Endodermal cell (in vitro differentiated cells): ENCODE results near the gene ABI3BP. TPM values are rescaled to one million over a fixed set of nuclear protein-coding genes. Genes with fewer than 3 reads are reported as not detected.

Experiments used
- DNase-seq: peaks from one replicate; pipeline ENCODE4 v3.0.0-alpha.2; 2017
- H3K27ac ChIP-seq: 2 replicates; pipeline ENCODE4 v1.5.1; 2013; ENCODE audit warnings: mild to moderate bottlenecking, low read depth, low read length, moderate library complexity
- H3K27me3 ChIP-seq: 2 replicates; pipeline ENCODE4 v1.6.1; 2013; ENCODE audit warnings: mild to moderate bottlenecking, low read length, moderate library complexity; ENCODE audit not compliant: insufficient read depth, control insufficient read depth, poor library complexity, severe bottlenecking
- H3K36me3 ChIP-seq: 2 replicates; pipeline ENCODE4 v1.7.0; 2013; ENCODE audit warnings: mild to moderate bottlenecking, low read length, moderate library complexity; ENCODE audit not compliant: control insufficient read depth, insufficient read depth
- H3K4me1 ChIP-seq: one replicate; pipeline ENCODE4 v1.7.0; 2013; ENCODE audit warnings: low read length; ENCODE audit not compliant: control insufficient read depth, insufficient read depth
- H3K4me3 ChIP-seq: 2 replicates; pipeline ENCODE4 v1.5.1; 2013; ENCODE audit warnings: mild to moderate bottlenecking, low read length, moderate library complexity
- H3K9ac ChIP-seq: 2 replicates; pipeline ENCODE4 v1.6.1; 2013; ENCODE audit warnings: mild to moderate bottlenecking, low read length, moderate library complexity; ENCODE audit not compliant: poor library complexity, severe bottlenecking; ENCODE audit errors: extremely low read depth
- H3K9me3 ChIP-seq: 2 replicates; pipeline ENCODE4 v1.6.1; 2013; ENCODE audit warnings: mild to moderate bottlenecking, low read length, moderate library complexity; ENCODE audit not compliant: control insufficient read depth
- H3K27ac Mint-ChIP-seq: 2 replicates; pipeline ENCODE4 v1.8.0; 2020; ENCODE audit warnings: mixed read lengths
- H3K27me3 Mint-ChIP-seq: 2 replicates; pipeline ENCODE4 v1.8.0; 2021; ENCODE audit warnings: mild to moderate bottlenecking, mixed read lengths; ENCODE audit not compliant: insufficient read depth
- H3K36me3 Mint-ChIP-seq: 2 replicates; pipeline ENCODE4 v1.8.0; 2020; ENCODE audit warnings: low read depth, mixed read lengths
- H3K4me1 Mint-ChIP-seq: 2 replicates; pipeline ENCODE4 v1.8.0; 2020; ENCODE audit warnings: mixed read lengths
- H3K4me3 Mint-ChIP-seq: 2 replicates; pipeline ENCODE4 v1.8.0; 2020; ENCODE audit warnings: mild to moderate bottlenecking, moderate library complexity, mixed read lengths
- H3K9me3 Mint-ChIP-seq: 2 replicates; pipeline ENCODE4 v1.8.0; 2020; ENCODE audit warnings: mild to moderate bottlenecking, mixed read lengths
- WGBS, 2 experiments: methylation state at CpG; one replicate each; pipeline versions ENCODE4 v1.1.5 to v1.1.7; 2013; ENCODE audit warnings: missing lambda C conversion rate in 2 of 2, mixed read lengths in 1 of 2; ENCODE audit not compliant: insufficient coverage in 1 of 2, insufficient read length in 1 of 2; 5-methylcytosine and 5-hydroxymethylcytosine counted together
- total RNA-seq, 2 donors: library from RNA; stranded (reverse); fragmentation: NEBNext Ultra II Directional in 1 of 2; extraction: Animal tissue kit (Norgen Biotek cat#: 25700) in 1 of 2; gene quantifications; 2 replicates in 1 of 2; 3 replicates in 1 of 2; pipeline ENCODE4 v1.2.1, GENCODE V29; 2021
- TF ChIP-seq, protein P1 (sequence below): fragments of 200-600 bp; sonication (generic); conservative IDR thresholded peaks from 2 replicates; pipeline ENCODE4 v1.5.0; 2021; ENCODE audit warnings: antibody characterized with exemption, mild to moderate bottlenecking

ABI3BP gene
- total RNA-seq, 2 donors from 2014 or later = 0.42 TPM; not detected in 1

DNA sequence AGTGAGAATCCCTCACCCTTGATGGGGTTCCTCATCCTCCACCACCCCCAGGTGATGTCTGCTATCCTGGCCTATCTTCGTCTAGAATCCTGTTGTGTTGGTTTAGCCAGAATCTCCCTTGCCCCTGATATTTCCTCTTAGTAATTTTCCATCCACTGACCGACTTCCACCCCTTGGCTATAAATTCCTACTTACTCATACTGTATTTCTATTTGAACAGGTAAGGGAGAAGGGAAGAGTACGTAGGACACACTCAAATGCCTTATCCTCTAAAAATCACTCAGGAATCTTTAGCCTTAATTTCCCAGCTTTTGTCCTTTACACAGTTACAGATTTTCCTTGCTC, 284.6 kb downstream of the ABI3BP start:
- peak overlapping the region; percentile 92 for H3K27ac Mint-ChIP-seq
- H3K27me3 Mint-ChIP-seq = peaks cover 49% of the 10 kb centered on the region
- TF ChIP-seq, protein P1, sequence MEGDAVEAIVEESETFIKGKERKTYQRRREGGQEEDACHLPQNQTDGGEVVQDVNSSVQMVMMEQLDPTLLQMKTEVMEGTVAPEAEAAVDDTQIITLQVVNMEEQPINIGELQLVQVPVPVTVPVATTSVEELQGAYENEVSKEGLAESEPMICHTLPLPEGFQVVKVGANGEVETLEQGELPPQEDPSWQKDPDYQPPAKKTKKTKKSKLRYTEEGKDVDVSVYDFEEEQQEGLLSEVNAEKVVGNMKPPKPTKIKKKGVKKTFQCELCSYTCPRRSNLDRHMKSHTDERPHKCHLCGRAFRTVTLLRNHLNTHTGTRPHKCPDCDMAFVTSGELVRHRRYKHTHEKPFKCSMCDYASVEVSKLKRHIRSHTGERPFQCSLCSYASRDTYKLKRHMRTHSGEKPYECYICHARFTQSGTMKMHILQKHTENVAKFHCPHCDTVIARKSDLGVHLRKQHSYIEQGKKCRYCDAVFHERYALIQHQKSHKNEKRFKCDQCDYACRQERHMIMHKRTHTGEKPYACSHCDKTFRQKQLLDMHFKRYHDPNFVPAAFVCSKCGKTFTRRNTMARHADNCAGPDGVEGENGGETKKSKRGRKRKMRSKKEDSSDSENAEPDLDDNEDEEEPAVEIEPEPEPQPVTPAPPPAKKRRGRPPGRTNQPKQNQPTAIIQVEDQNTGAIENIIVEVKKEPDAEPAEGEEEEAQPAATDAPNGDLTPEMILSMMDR = no peak
- no peaks in the 10 kb centered on the region for H3K9me3 ChIP-seq
- WGBS, 2 experiments = 90 to 100% methylated on average over 1 to 3 of the region's 3 CpGs
- no peak overlapping the region for H3K27ac ChIP-seq
- DNase-seq = no peak
- H3K4me1 Mint-ChIP-seq = peaks cover 20% of the 10 kb centered on the region
- H3K36me3 ChIP-seq = peaks cover 4% of the 10 kb centered on the region
- peaks cover 10% of the 10 kb centered on the region for H3K9me3 Mint-ChIP-seq
- H3K27me3 ChIP-seq = peaks cover 22% of the 10 kb centered on the region
- peaks cover 16% of the 10 kb centered on the region for H3K36me3 Mint-ChIP-seq
- peak overlapping the region; percentile 80 for H3K4me3 Mint-ChIP-seq
- no peak overlapping the region for H3K9ac ChIP-seq
- peak overlapping the region; percentile 71 for H3K4me3 ChIP-seq
- H3K4me1 ChIP-seq = peaks cover 3% of the 10 kb centered on the region

DNA sequence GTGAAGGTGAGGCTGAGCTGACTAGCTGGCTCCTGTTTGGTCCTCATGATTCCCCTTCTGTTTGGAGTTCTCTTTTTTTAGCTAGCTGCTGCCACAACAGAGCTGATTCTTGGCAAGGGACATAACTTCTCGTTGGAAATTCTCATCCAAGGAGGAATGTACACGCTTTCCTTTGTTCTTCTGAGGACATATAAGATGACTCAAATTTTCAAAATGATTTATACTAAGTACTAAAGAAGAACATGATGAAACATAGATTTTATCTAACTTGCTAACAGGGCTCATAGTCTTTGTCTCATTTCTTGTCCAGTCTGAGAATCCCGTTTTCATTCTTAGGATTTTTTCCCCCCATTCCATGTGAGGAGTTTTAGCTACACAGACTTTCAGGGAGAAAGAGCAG, 286.9 kb downstream of the ABI3BP start:
- Histone ChIP-seq H3K9ac (no peak overlapping the region), H3K27me3 (peaks cover 22% of the 10 kb centered on the region), H3K36me3 (no peaks in the 10 kb centered on the region), H3K4me1 (no peaks in the 10 kb centered on the region), H3K9me3 (no peaks in the 10 kb centered on the region), H3K4me3 (no peak overlapping the region), H3K27ac (no peak overlapping the region)
- Mint-ChIP-seq H3K4me3 (no peak overlapping the region), H3K4me1 (peaks cover 2% of the 10 kb centered on the region), H3K9me3 (peaks cover 10% of the 10 kb centered on the region), H3K27ac (no peak overlapping the region), H3K27me3 (peaks cover 53% of the 10 kb centered on the region), H3K36me3 (peaks cover 6% of the 10 kb centered on the region)
- no peak for DNase-seq
- TF ChIP-seq, protein P1 = no peak
- WGBS, 2 experiments = 84% methylated on average over 3 of the region's 3 CpGs; no CpG with 5 or more reads in 1 of the 2 experiments

DNA sequence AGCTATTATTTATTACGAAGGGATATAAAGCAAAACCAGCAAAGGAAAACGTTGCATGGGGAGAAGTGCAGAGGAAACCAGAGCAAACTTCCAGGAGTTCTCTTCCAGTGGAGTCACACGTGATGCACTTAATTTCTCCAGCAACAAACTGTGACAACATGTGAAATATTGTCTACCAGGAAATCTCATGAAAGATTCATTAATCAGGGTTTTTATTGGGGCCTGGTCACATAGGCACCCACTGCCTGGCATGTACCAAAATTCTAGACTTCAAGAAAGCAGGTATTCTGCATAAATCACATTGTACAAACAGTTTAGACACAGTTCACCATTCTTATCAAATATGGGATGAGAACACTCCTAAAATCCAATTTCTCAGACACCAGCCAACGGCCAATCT, 289.4 kb downstream of the ABI3BP start:
- peaks cover 6% of the 10 kb centered on the region for H3K9me3 ChIP-seq
- Mint-ChIP-seq H3K27me3 (peaks cover 51% of the 10 kb centered on the region), H3K4me1 (peaks cover 4% of the 10 kb centered on the region), H3K36me3 (peaks cover 3% of the 10 kb centered on the region), H3K9me3 (peaks cover 7% of the 10 kb centered on the region), H3K27ac (no peak overlapping the region), H3K4me3 (no peak overlapping the region)
- H3K4me1 ChIP-seq = no peaks in the 10 kb centered on the region
- DNase-seq = no peak
- H3K27ac ChIP-seq = no peak overlapping the region
- H3K27me3 ChIP-seq = peaks cover 22% of the 10 kb centered on the region
- WGBS, 2 experiments = 87 to 89% methylated on average over 4 of the region's 4 CpGs
- no peaks in the 10 kb centered on the region for H3K36me3 ChIP-seq
- H3K4me3 ChIP-seq = no peak overlapping the region
- no peak overlapping the region for H3K9ac ChIP-seq
- TF ChIP-seq, protein P1 = no peak
